Measurements from ENCODE around the gene TMEM131L.

TMEM131L gene

DNA sequence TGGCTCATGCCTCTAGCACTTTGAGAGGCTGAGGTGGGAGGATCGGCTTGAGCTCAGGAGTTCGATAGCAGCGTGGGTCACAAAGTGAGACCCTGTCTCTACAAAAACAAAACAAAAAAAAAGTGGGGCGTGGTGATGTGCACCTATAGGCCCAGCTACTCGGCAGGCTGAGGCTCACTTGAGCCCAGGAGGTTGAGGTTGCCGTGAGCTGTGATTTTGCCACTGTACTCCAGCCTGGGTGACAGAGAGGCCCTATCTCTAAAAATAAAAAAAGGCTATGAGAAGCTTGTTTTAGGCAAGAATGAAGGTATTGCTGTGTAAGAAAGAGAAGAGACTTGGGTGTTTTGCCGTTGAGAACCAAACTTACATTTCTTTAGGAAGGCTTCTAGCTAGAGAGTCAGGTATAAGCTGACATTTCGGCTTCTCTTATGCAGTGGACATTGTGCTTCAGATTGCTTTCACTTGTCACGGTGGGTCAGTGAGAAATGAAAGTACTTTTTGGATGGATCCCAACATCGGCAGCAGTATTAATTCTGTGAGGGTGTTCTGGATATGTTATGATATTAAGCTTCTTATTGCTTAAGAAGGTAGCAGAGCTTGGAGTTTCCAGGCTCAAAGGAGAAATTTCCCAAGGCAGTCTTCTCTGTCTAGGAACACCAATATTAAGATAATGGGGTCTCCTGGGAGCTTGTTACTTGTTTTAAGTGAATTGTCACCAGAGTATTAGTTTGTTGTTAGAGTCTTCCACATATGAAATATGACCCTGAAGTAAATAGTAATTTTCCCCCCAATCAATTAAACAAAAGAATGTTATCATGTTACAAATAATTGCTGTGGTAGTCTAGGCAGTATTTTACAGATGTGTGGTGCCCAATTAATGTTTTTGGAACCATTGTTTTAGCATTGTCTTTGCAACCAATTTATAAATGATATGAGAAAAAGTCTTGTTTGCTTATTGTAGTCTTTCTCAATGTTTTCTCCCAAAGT is 17.6 kb downstream of the TMEM131L start:
- H3K27ac ChIP-seq: no peak overlapping the region
- TF ChIP-seq ZFX (IDR thresholded peaks at IDR 0.05; ENCODE audit: borderline replicate concordance): no peak
- TF ChIP-seq, protein P1, sequence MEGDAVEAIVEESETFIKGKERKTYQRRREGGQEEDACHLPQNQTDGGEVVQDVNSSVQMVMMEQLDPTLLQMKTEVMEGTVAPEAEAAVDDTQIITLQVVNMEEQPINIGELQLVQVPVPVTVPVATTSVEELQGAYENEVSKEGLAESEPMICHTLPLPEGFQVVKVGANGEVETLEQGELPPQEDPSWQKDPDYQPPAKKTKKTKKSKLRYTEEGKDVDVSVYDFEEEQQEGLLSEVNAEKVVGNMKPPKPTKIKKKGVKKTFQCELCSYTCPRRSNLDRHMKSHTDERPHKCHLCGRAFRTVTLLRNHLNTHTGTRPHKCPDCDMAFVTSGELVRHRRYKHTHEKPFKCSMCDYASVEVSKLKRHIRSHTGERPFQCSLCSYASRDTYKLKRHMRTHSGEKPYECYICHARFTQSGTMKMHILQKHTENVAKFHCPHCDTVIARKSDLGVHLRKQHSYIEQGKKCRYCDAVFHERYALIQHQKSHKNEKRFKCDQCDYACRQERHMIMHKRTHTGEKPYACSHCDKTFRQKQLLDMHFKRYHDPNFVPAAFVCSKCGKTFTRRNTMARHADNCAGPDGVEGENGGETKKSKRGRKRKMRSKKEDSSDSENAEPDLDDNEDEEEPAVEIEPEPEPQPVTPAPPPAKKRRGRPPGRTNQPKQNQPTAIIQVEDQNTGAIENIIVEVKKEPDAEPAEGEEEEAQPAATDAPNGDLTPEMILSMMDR (IDR thresholded peaks at IDR 0.05): no peak

DNA sequence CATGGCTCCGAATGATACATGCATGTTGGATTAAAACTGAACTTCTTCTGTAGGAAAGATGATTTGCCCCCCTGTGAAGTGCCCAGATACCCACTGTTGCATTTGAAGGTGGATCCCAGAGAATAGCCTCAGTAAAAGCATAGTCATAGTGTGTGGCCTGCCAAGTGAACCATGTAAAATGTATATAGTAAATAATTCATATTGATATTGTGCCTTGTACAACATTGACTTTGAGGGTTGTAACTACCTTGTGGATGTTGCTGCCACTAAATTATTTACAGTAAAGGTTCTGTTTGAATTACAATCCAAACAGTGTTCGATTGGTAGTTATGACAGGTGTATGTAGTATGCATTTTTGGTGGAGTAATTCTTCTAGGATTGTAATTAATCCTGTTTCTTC is 19.2 kb downstream of the TMEM131L start:
- peak overlapping the region; percentile 79 for H3K27ac ChIP-seq
- TF ChIP-seq ZFX (IDR thresholded peaks at IDR 0.05; ENCODE audit: borderline replicate concordance): no peak
- TF ChIP-seq, protein P1 (IDR thresholded peaks at IDR 0.05): no peak

DNA sequence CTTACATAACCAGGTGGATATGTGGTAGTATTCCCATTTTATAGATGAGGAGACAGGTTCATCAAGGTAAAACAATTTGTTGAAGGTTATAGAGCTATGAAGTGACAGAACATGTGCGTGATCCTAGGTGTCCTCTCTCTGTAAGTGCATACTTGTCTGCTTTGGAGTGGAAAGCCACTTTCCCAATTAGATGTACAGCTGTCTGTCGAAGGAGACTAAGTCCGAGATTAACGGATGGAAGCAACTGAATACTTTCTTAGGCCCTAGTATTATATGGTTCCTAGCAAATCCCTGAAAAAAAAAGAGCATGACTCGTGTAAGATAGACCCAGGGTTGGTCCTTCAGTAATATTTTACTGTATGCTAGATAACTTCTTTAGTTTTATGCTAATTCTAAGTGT is 19.7 kb downstream of the TMEM131L start:
- TF ChIP-seq, protein P1 (IDR thresholded peaks at IDR 0.05): no peak
- no peak for TF ChIP-seq ZFX (IDR thresholded peaks at IDR 0.05; ENCODE audit: borderline replicate concordance)
- H3K27ac ChIP-seq: peak overlapping the region; percentile 79

DNA sequence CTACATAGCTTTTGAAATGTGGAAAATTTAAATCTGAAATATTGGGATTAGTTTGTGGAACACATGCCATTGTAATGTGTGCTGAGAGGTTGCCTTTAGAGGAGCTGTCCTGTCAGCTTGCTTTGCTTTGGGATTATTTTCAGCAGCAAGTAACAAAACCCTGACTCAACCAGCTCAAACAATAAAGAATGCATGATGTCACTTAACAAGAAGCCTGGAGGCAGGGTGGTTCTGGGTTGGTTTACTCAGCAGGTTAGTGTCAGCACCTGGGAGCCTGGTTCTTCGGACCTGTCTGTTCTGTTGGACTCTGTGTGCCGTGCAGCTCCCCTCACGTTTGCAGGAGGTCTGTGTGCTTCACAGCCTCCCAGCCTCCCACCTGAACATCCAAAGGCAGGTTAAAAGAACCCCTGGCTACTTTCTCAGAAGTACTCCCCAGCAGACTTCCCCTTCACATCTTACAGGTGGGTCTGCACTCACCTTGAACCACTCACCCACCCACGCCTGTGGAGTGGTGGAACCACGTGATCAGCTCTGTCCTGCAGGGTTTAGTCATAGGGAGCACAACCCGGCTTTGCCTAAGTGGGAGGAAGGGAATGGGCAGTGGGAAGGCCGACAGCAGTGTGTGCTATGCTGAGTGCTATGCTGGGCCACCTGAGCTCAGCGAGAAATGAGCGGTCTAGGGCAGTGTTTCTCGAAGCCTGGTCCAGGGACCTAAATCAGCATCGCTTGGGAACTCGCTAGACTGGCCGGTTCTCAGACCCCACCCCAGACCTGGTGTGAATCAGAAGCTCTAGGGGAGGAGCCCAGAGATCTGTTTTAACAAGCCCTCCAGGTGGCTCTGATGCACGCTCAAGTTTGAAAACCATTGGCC is 20.4 kb downstream of the TMEM131L start:
- no peak for TF ChIP-seq ZFX (IDR thresholded peaks at IDR 0.05; ENCODE audit: borderline replicate concordance)
- TF ChIP-seq, protein P1 (IDR thresholded peaks at IDR 0.05): no peak
- peak overlapping the region; percentile 79 for H3K27ac ChIP-seq

DNA sequence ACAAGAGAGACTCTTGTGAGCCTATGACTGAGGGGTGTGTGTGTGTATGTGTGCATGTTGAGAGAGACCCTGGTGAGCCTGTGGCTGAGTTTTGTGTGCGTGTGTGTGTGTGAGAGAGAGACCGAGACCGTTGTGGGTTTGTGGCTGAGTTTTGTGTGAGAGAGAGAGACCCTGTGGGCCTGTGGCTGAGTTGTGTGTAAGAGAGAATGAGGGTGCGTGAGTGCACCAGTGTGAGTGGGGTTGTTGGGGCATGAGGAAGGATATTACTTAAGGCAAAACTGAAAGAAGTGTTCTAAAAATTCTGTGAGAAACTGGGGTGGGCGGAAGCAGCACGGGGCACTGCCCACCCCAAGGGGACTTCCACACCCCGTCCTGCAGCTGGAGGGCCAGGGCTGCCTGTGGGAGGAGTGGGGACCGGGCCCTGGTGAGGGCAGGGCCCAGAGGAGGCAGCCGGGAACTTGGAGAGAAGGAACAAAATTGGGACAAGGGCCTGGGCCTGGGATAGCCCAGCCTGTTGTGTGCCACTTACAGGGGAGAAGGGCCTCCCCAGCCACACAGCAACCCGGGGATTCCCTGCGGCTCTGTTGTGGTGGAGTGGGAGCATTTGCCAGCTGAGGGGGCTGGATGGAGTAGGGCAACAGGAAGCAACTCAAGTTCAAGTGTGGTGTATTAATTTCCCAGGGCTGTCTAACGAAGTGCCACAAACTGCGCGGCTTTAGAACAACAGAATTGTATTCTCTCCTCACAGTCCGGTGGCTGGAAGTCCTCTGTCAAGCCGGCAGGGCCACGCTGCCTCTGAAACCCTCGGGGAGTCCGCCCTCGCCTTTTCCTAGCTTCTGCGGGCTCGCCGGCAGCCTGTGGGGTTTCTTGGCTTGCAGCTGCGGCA is 22.1 kb downstream of the TMEM131L start:
- H3K27ac ChIP-seq: peak overlapping the region; percentile 79
- TF ChIP-seq, protein P1 (IDR thresholded peaks at IDR 0.05): no peak
- TF ChIP-seq ZFX (IDR thresholded peaks at IDR 0.05; ENCODE audit: borderline replicate concordance): no peak

DNA sequence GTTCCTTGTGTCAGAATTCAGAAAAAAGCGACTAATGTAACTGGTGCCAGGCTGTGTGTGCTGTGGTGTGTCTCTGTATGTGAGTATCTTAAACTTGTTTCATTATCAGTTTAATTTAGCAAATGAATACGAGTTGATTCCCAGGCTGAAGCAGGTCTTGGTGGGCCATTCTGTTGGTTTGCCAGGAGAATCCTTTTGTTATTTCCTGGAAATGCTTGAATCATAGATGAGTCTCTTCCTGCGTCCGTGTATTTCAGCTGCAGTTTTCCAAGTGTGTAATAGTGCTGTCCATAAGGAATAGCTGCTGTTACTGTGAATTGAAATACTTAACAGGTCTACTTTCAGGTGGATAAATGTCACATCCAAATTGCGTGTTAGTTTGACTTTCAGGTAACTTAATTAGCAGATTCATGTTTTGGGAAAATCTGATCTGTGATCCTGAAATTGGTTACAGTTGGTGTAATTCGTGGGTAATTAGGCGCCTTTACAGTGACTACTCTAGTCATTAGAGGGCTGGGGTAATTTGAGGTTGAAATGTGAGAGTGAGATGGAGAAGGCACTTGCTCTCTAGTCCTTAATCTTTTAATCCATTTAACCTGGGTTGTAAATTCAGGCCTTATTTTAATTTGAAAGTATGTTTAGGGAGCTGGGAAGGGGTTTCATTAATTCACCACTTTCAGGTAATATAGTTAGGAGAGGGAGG is 23.8 kb downstream of the TMEM131L start:
- H3K27ac ChIP-seq: no peak overlapping the region
- TF ChIP-seq ZFX (IDR thresholded peaks at IDR 0.05; ENCODE audit: borderline replicate concordance): no peak
- TF ChIP-seq, protein P1 (IDR thresholded peaks at IDR 0.05): no peak
